ENCODE data around the gene GATA2.

GATA2 gene

GRCh38 chr3:128487813-128488635, 5.0 kb downstream of the GATA2 start:
- DNase-seq (ENCODE audit: low spot score): peak; percentile 98

GRCh38 chr3:128487538-128487812, 5.5 kb downstream of the GATA2 start:
- DNase-seq (ENCODE audit: low spot score): no peak

GRCh38 chr3:128486681-128487537, 6.1 kb downstream of the GATA2 start:
- DNase-seq (ENCODE audit: low spot score): peak; percentile 68

GRCh38 chr3:128486205-128486628, 6.8 kb downstream of the GATA2 start:
- no peak for DNase-seq (ENCODE audit: low spot score)

GRCh38 chr3:128485282-128486204, 7.5 kb downstream of the GATA2 start:
- no peak for DNase-seq (ENCODE audit: low spot score)

GRCh38 chr3:128484404-128485281, 8.4 kb downstream of the GATA2 start:
- no peak for DNase-seq (ENCODE audit: low spot score)

GRCh38 chr3:128483657-128484403, 9.2 kb downstream of the GATA2 start:
- DNase-seq (ENCODE audit: low spot score): no peak

GRCh38 chr3:128482666-128483656, 10.0 kb downstream of the GATA2 start:
- peak; percentile 83 for DNase-seq (ENCODE audit: low spot score)

- no peak for DNase-seq (ENCODE audit: low spot score)
These were observed 10.8 kb downstream of the GATA2 start for GRCh38 chr3:128482175-128482574.

GRCh38 chr3:128481438-128481942, 11.5 kb downstream of the GATA2 start:
- no peak for DNase-seq (ENCODE audit: low spot score)

- DNase-seq (ENCODE audit: low spot score): no peak
These were observed 12.1 kb downstream of the GATA2 start for GRCh38 chr3:128480717-128481437.

- no peak for DNase-seq (ENCODE audit: low spot score)
These were observed 12.7 kb downstream of the GATA2 start for GRCh38 chr3:128480278-128480677.

- no peak for DNase-seq (ENCODE audit: low spot score)
These were observed 13.4 kb downstream of the GATA2 start for GRCh38 chr3:128479558-128480086.

GRCh38 chr3:128478576-128479506, 14.2 kb downstream of the GATA2 start:
- no peak for DNase-seq (ENCODE audit: low spot score)

GRCh38 chr3:128476659-128477058, 16.3 kb downstream of the GATA2 start:
- no peak for DNase-seq (ENCODE audit: low spot score)

GRCh38 chr3:128475355-128475754, 17.6 kb downstream of the GATA2 start:
- no peak for DNase-seq (ENCODE audit: low spot score)

GRCh38 chr3:128473737-128474136, 19.3 kb downstream of the GATA2 start:
- DNase-seq (ENCODE audit: low spot score): no peak
